Stimulated activated CD8-positive, alpha-beta memory T cell treated with anti-CD3 and anti-CD28 coated beads, Interleukin-7, amount 100 ng/mL, for 24 hours (primary cell): Measurements from ENCODE around the gene INTS13.
"Not testable (repeated sequence)": the region's sequence is repeated elsewhere in the genome, so short reads cannot be mapped to it uniquely, and the experiment has no call there.

Experiments used
- DNase-seq: peaks from one replicate; pipeline ENCODE4 v3.0.0-alpha.2; 2020; ENCODE audit warnings: low read depth

Gene INTS13

DNA sequence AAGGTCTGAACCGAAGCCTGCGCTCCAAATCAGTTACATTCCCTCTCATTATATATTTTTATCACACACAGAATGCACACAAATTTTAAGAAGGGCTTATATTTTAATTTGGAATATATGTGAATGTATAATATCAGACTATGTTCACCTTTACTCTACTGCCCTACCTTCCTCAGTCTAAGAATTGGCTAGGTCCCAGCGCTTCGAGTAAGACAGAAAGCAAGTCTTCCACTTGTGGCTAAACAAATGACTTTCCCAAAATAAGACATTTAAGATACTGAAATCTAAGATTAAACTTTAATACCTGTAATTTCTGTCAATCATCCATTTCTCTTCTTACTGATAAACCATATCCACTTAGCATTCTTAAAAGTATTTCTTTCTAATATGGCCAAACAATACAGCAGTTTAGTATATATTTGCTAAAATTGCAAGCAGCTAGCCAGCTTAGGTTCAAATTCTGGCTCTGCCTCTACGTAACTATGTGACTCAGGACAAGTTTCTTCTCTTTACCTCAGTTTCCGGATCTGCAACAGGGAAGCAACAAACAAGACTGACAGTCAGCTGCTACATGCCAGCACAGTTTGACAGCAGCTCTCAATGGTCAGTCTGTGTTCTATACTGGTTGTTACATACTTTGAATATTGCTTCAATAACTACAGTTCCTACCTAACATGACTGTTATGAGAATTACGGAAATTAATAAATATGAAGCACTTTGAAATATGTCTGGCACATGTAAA, 2.0 kb downstream of the INTS13 start:
- DNase-seq, result no peak

DNA sequence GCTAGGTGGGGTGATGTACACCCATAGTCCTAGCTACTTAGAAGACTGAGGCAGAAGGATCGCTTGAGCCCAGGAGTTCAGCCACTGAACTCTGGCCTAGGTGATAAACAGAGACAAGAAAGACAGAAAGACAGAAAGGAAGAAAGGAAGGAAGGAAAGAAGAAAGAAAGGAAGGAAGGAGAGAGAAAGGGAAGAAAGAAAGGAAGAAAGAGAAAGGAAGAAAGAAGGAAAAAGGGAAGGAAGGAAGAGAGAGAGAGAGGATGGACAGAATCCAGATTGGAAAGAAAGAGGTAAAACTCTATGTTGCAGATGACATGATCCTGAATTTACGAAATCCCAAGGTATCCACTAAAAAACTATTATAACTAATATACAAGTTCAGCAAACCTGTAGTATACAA, 8.2 kb downstream of the INTS13 start:
- DNase-seq, result no peak

DNA sequence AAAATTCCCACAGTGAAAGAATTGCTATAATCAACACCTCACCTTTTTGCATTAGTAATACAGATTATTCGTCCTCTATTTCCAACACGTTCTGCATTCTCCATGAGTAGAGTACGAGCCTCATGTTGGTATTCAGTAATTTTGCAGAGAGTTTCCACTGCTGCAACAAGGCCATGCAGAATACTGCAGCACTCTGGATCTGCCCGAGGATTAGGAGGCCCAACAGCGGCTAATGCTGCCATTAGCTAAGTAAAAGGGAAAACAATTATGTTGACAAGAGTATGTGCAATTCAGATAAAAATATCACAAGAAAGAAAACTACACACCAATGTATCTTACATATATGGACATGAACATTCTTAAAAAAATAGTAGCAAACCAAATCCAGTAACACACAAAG, 9.1 kb downstream of the INTS13 start:
- DNase-seq, result no peak

GRCh38 chr12:26921886-26922285, 15.9 kb downstream of the INTS13 start:
- DNase-seq, result no peak

DNA sequence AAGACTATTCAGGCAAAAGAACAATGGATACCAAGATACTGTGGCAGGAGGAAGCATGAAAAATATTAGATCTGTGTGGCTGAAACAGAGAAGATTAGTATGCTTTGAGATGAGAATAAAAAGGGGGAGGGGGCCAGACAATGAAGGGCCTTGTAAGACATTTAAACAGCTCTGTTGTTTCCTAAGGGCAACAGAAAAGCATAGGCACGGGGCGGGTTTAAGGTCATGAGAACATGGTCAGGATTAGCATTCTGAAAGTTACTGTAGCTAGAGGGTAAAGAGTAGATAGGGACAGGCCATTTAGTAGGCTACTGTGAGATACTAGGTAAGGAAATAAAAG, 18.6 kb downstream of the INTS13 start:
- DNase-seq, result no peak

- DNase-seq, result no peak
Observed at GRCh38 chr12:26918321-26919215, 19.2 kb downstream of the INTS13 start.

DNA sequence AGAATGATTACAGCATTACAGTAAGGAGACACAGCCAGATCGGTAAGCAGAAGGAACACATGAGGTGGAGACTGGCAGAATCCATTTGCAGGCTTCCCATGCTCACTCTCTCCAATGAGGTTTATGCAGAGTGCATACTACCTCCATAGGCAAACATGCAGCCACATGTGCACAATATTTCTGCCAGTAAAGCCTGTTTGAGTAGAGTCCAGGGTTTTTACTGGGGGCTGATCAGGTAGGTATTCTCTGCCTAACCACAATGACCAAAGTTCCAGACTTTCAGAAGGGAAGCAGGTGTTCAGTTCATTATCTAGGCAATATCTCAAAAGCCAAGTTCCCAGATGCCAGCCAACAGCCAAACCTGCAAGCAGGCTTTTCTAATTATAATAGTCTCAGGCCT, 31.1 kb downstream of the INTS13 start:
- no peak for DNase-seq

GRCh38 chr12:26906024-26906423, 31.8 kb downstream of the INTS13 start:
- DNase-seq, result no peak

- DNase-seq, result not testable (repeated sequence)
Observed at GRCh38 chr12:26903396-26903795, 34.4 kb downstream of the INTS13 start.

DNA sequence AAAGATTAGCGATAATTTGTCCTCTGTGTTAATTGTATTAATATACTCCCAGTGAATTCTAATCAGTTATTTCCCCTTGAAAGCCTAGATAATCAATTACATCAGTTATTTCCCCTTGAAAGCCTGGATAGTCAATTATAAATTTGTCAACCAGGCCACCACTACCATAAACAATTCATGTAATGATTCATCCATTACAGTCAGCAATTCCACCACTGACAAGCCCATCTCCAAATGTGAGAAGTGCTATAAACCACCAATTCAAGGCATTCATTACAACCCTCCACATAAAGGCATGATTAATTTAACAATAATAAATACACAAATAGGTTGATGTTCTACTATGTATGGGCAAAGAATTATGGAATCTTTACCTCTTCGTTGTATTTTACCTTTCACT, 40.9 kb downstream of the INTS13 start:
- DNase-seq, result no peak

GRCh38 chr12:26895672-26896071, 42.1 kb downstream of the INTS13 start:
- no peak for DNase-seq

DNA sequence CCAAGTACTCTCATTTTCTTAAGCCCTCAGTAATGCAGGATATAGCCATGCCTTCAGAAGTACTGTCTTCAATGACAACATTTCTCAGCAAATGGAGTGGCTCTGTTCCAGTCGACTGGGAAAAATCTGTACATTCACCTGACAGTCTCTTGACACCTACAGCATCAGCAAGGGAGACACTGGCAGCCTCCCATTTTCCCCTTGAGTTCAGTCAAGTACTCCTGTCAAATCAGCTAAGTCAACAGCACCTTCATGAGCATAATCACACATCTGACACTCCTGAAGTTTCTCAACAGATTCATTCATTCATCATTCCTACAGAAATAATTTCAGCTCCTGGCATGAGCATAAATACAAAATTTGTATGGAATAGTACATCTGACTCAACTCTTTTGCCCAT, 46.1 kb downstream of the INTS13 start:
- DNase-seq, result no peak

DNA sequence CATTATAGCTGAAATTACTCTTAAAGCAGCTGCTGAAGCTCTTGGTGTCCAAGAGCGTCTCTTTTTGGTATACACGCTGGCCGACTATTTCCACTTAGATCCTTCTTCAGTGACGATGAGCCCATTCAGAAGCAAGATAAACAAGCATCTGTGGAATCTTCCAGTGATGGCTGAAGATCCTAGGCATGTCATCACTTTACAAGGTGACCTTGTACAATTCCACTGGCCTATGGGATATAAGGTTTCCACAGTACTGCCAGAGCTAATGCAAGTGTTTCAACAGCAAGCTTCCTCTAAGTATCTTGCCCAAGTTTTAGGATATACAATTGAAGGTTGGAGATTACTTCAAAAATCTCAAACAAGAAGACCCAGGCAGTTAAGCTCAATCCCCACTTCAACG, 47.0 kb downstream of the INTS13 start:
- no peak for DNase-seq

DNA sequence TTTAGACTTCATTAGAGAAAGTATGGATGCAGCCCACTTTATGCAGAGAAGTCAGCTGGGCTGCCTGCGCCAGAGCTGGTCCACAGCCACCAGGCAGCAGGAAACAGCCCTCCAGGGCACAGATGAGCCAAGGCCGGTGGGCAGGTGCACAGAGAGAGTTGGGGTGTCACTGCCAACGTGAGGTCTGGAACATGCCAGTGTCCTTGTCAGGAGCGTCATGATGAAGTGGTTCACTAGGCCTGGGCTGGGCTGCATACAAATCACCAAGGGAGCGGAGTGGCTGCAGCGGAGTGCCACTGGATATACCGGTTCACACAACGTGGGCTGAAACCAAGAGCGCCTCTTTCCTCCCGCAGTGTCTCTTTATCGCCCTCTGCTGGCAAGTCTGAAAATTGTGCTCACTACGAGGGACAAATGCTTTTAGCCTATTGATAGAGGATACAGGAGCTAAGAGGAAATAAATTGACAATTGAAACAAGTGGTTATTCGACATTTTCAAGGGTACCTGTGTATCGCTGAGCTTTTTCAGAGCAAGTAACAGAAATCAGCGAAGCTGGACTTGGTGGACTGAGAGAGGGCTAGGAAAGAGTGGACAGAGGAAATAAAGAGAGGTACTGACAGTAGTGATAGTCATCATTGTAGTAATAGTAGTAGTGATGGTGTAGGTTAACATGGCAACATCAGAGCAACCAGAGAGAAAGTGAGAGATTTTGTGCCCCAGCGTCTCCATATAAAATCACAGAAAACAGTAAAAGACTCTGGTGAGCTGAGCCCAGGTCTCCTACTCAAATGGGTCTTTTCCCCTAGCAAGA, 52.8 kb downstream of the INTS13 start:
- DNase-seq, result peak; percentile 59

GRCh38 chr12:26880625-26881024, 57.2 kb downstream of the INTS13 start:
- no peak for DNase-seq

GRCh38 chr12:26878661-26879119, 59.1 kb downstream of the INTS13 start:
- no peak for DNase-seq

DNA sequence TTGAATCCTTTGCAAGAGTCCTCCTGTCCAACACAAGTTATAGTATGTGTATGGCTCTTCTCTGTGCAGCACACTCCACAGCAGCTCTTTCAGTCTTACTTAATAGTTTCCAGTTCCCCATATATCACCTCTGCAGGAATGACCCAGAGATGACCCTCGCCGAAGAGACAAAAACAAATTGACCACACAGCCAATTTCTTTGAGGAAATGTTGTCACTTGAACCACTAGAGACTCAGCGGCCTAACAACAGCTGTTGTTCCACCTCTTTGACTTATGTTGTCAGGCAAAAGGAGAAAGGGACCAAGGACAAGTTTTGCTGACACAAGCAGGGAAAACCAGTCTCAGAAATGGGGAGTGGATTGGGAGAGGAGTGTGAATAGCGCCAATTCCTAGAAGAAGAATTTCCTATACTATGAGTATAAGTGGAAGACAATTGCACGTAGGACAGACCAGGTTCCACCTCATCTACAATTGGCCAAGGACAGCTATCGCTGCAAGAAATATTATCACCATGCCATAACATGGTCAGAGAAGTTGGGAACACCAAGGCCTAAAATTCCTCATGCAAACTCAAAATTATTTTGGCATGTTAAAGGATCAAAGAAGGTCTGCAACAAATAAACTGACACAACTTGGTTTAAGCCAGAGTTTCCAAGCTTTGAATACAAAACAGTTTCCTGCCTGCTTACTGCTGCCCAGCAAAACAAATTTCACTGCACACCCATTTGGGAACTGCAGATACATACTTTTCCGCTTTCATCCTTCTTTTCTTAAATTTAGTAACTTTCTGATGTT, 63.1 kb downstream of the INTS13 start:
- DNase-seq, result no peak

GRCh38 chr12:26872625-26873024, 65.2 kb downstream of the INTS13 start:
- DNase-seq, result no peak

DNA sequence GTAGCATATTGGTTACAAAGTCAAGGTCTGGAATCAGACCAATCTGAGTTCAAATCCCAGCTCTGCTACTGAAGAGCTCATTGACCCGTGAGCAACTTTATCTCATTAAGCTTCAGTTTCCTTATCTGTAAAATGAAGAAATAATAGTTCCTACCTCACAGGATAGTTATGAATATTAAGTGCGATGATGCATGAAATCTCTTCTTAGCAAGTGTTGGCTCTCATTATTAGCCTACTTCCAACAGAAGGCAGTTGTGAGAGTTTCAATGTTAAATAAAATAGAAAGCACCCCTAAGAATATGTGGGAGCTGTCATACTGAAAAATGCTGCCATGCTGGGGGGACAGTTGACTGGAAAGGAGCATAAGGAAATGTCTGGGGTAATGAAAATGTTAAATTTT, 65.8 kb downstream of the INTS13 start:
- DNase-seq, result no peak

DNA sequence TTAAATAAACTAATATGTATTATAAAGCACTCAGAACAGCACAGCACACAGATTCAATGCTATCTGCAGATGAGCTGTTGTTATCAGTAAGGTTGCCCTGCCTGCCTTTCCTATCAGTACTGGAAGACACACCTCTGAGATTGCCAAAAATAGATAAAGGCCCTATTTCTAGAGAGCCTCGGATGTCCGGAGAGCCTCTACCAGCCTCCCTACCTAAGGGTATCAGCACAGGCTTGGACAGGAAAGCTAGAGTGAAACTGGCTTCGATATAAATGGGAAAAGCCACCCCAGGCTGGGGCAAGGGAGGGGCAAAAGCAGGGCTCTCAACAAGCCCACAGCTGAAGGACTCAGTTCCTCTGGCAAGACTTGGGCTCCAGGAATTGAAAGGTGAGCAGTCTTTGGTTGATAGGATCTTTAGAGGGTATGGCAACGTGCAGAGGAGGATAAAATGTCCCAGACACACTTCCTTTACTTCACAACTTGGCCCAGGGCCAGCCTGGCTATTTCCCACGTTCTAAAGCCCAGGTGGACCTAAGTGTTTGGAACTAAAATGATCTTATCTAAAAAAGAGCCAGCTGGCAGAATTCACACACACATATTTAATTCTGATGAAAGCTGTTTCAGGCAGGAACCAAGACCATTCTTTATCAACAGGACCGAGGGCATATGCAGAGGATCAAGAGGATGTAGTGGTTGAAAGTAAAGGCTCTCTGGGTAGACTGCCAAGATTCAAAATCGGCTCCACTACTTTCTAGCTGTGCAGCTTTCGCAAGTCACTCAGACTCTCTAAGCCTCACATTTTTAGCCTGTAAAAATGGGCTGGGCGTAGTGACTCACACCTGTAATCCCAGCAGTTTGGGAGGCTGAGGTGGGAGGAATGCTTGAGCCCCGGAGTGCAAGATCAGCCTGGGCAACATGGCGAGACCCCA, 67.0 kb downstream of the INTS13 start:
- no peak for DNase-seq
